K562 (cell line): ENCODE measurements around the gene TNFAIP1. TPM values are rescaled to one million over a fixed set of nuclear protein-coding genes. Genes with fewer than 3 reads are reported as not detected.

Experiments used
- ATAC-seq: fragments of 200-7000 bp; cut with Tn5 transposase; 3 replicates; pipeline ENCODE4 v1.9.1; 2020; ENCODE audit warnings: moderate library complexity
- BruUV-seq: library from RNA; stranded (reverse); fragments of 400-500 nt; replicated peaks from 2 replicates; lab custom pipeline; 2021; lab: Mats Ljungman, UMichigan
- CTCF ChIA-PET: fragments of 300-600 bp; formaldehyde crosslinking; extraction: SDS; loops from one replicate; lab custom pipeline; 2021; ENCODE audit warnings: low intra/inter-chr PET ratio; lab: Yijun Ruan, JAX
- POLR2A ChIA-PET: fragments of 300-600, 350-650 bp; sonication (Branson Sonifier 250); formaldehyde crosslinking; extraction: SDS; loops from one replicate; lab custom pipeline; 2021; ENCODE audit warnings: antibody characterized with exemption, inconsistent platforms; lab: Yijun Ruan, JAX
- DNase-seq, 4 experiments: peaks; one replicate each; pipeline versions ENCODE4 v3.0.0 to v3.0.0-alpha.2; 2011 to 2018; ENCODE audit warnings: low spot score in 3 of 4, mixed read lengths in 3 of 4; ENCODE audit errors: extremely low read depth in 1 of 4
- FAIRE-seq: peaks from 2 replicates; lab custom pipeline; 2011; peaks lifted over from hg19 to GRCh38; lab: Jason Lieb, UNC
- H2AFZ ChIP-seq: 2 replicates; pipeline ENCODE4 v1.6.0; 2011; ENCODE audit warnings: low read depth, low read length, control low read depth, inconsistent platforms
- H3K27ac ChIP-seq: fragments of 200-600 bp; 3 replicates; pipeline ENCODE4 v1.8.0; 2011; ENCODE audit warnings: low read depth, mild to moderate bottlenecking, control low read depth, inconsistent platforms, low read length, moderate library complexity, mixed read lengths; ENCODE audit errors: extremely low read depth
- H3K27me3 ChIP-seq, 2 experiments: fragments of 300-600 bp in 1 of 2; 2 replicates in 1 of 2; 3 replicates in 1 of 2; pipeline versions ENCODE4 v1.6.0 to v1.8.0; 2011; ENCODE audit warnings: inconsistent platforms in 2 of 2, low read length in 2 of 2, mild to moderate bottlenecking in 1 of 2, mixed read lengths in 1 of 2, moderate library complexity in 1 of 2; ENCODE audit not compliant: control insufficient read depth in 2 of 2, insufficient read depth in 2 of 2
- H3K36me3 ChIP-seq: fragments of 300-600 bp; 3 replicates; pipeline ENCODE4 v1.8.0; 2011; ENCODE audit warnings: mild to moderate bottlenecking, low read length, inconsistent platforms; ENCODE audit not compliant: control insufficient read depth, insufficient read depth
- H3K4me1 ChIP-seq, 2 experiments: fragments of 200-600 bp in 1 of 2; replicated peaks in 1 of 2; 2 replicates in 1 of 2; 3 replicates in 1 of 2; pipeline versions ENCODE4 v1.5.1 to v1.8.0; 2011; ENCODE audit warnings: inconsistent platforms in 2 of 2, low read length in 2 of 2, mild to moderate bottlenecking in 1 of 2, mixed read lengths in 1 of 2, moderate library complexity in 1 of 2; ENCODE audit not compliant: control insufficient read depth in 2 of 2, insufficient read depth in 2 of 2
- H3K4me2 ChIP-seq: 2 replicates; pipeline ENCODE4 v1.6.1; 2011; ENCODE audit warnings: low read length, control low read depth, inconsistent platforms, mixed read lengths; ENCODE audit not compliant: insufficient read depth
- H3K4me3 ChIP-seq: fragments of 200-600 bp; sonication (generic), shearing (Covaris generic); 2 replicates; pipeline ENCODE4 v1.5.1; 2016; ENCODE audit warnings: control low read depth, inconsistent platforms
- H3K79me2 ChIP-seq: fragments of 200-600 bp; 3 replicates; pipeline ENCODE4 v1.8.0; 2011; ENCODE audit warnings: low read length, inconsistent platforms; ENCODE audit not compliant: control insufficient read depth, insufficient read depth
- H3K9ac ChIP-seq, 2 experiments: 2 replicates each; pipeline versions ENCODE4 v1.6.0 to v1.6.1; 2011; ENCODE audit warnings: low read depth in 2 of 2, low read length in 2 of 2, control low read depth in 1 of 2, inconsistent platforms in 1 of 2, mild to moderate bottlenecking in 1 of 2, mixed read lengths in 1 of 2; ENCODE audit not compliant: insufficient read depth in 1 of 2
- H3K9me1 ChIP-seq: one replicate; pipeline ENCODE4 v1.6.0; 2011; ENCODE audit warnings: inconsistent platforms, mild to moderate bottlenecking, low read length, moderate library complexity; ENCODE audit not compliant: control insufficient read depth, insufficient read depth
- H3K9me3 ChIP-seq: replicated peaks from 2 replicates; pipeline ENCODE4 v1.5.1; 2011; ENCODE audit warnings: low read depth, low read length, inconsistent platforms; ENCODE audit not compliant: control insufficient read depth, insufficient read depth
- H4K20me1 ChIP-seq: replicated peaks from 2 replicates; pipeline ENCODE4 v1.6.1; 2011; ENCODE audit warnings: low read length, inconsistent platforms, mixed read lengths; ENCODE audit not compliant: control insufficient read depth, insufficient read depth
- CBFA2T3 ChIP-seq: fragments of 450-650 bp; IDR thresholded peaks from 2 replicates; pipeline ENCODE4 v1.6.1; 2017
- E2F4 ChIP-seq: sonication (generic); formaldehyde crosslinking; IDR thresholded peaks from 2 replicates; pipeline ENCODE4 v1.8.0; 2022; ENCODE audit warnings: mild to moderate bottlenecking, low read depth, missing genetic modification reagents
- JUNB ChIP-seq: fragments of 450-650 bp; formaldehyde crosslinking; conservative IDR thresholded peaks from 2 replicates; pipeline ENCODE4 v1.4.0; 2020; ENCODE audit warnings: mild to moderate bottlenecking
- PATZ1 ChIP-seq: fragments of 250-450 bp; sonication (Bioruptor Pico); IDR thresholded peaks from 2 replicates; pipeline ENCODE4 v1.5.0; 2020; ENCODE audit warnings: mild to moderate bottlenecking, borderline replicate concordance
- RBFOX2 ChIP-seq: fragments of 200-400 bp; formaldehyde crosslinking; IDR thresholded peaks from 2 replicates; pipeline ENCODE4 v1.6.1; 2017; ENCODE audit warnings: low read depth, mild to moderate bottlenecking, low read length, moderate library complexity
- SMAD4 ChIP-seq: fragments of 250-450 bp; sonication (Bioruptor Pico); conservative IDR thresholded peaks from 2 replicates; pipeline ENCODE4 v1.8.0; 2021; ENCODE audit warnings: inconsistent platforms, mild to moderate bottlenecking, moderate library complexity
- SMARCA4 ChIP-seq: fragments of 450-650 bp; IDR thresholded peaks from 2 replicates; pipeline ENCODE4 v1.6.1; 2016
- ZBTB2 ChIP-seq: fragments of 450-650 bp; IDR thresholded peaks from 2 replicates; pipeline ENCODE4 v1.6.1; 2016; ENCODE audit warnings: antibody characterized with exemption
- ZNF609 ChIP-seq: sonication (generic); formaldehyde crosslinking; IDR thresholded peaks from 2 replicates; pipeline ENCODE4 v1.8.1; 2023; ENCODE audit warnings: missing genetic modification reagents, mild to moderate bottlenecking, borderline replicate concordance
- WGBS: fragments of 100-300 bp; shearing (Covaris generic); methylation state at CpG from one replicate; pipeline ENCODE4 v1.1.6; 2016; ENCODE audit warnings: low coverage, mixed read lengths; ENCODE audit not compliant: insufficient coverage; ENCODE audit errors: missing lambda C conversion rate; 5-methylcytosine and 5-hydroxymethylcytosine counted together
- in situ Hi-C: fragments of 300-500 bp; cut with MboI; formaldehyde crosslinking; loops from 4 replicates; pipeline ENCODE4 v1.15.0; 2018; ENCODE audit warnings: inconsistent platforms, mixed read lengths
- intact Hi-C: fragments of 100-400 bp; cut with micrococcal nuclease; formaldehyde crosslinking; loops from 2 replicates; pipeline ENCODE4 v1.14.2; 2022
- polyA plus RNA-seq, 8 experiments: library from polyadenylated mRNA; depleted of rRNA in 4 of 8; stranded (reverse) in 5 of 8; unstranded in 3 of 8; fragments of >200 nt; fragmentation: Nextera tagmentation in 2 of 8; fragmentation: Illumina TruSeq in 1 of 8; extraction: Ambion mirVana in 2 of 8; extraction: Trizol in 1 of 8; gene quantifications; 2 replicates each; pipeline versions ENCODE4 v1.2.1 to v1.2.3, GENCODE V29; 2011 to 2014; ENCODE audit warnings: inconsistent platforms in 1 of 8, missing spikeins in 1 of 8
- total RNA-seq, 7 experiments: library from RNA; depleted of rRNA in 6 of 7; stranded (reverse); fragments of >200 nt in 6 of 7; fragmentation: Illumina TruSeq in 2 of 7; extraction: Trizol in 2 of 7; gene quantifications; 2 replicates each; pipeline versions ENCODE4 v1.2.1 to v1.2.3, GENCODE V29; 2011 to 2021; ENCODE audit warnings: low replicate concordance in 1 of 7

Gene TNFAIP1
- total and polyA plus RNA-seq, 9 of the 15 experiments (the other 6 are each of a cell fraction or from before 2014, with no cell fraction given) = 2.1 to 20.1 (median 8.2) TPM

GRCh38 chr17:28342313-28342712 lies 6.8 kb downstream of the TNFAIP1 start:
- Histone ChIP-seq H3K4me2 (no peak overlapping the region), H2AFZ (no peak overlapping the region), H3K9me1 (peaks cover 2% of the 10 kb centered on the region), H3K9ac (peak overlapping the region in 1 of 2 experiments; percentile 4; a peak in 1 of 4 replicates), H3K27ac (no peak overlapping the region), H4K20me1 (no peaks in the 10 kb centered on the region; the same call in none of the 2 replicates), H3K36me3 (peaks cover 71% of the 10 kb centered on the region), H3K4me3 (no peak overlapping the region), H3K9me3 (no peaks in the 10 kb centered on the region), H3K79me2 (peaks cover 4% of the 10 kb centered on the region; the same call in 1 of the 3 replicates), H3K27me3 (no peaks in the 10 kb centered on the region), H3K4me1 (peaks cover 0 to 6% of the 10 kb centered on the region in 2 experiments; a peak in 2 of 5 replicates)
- BruUV-seq = no TSS peak
- in situ Hi-C loops (no loop called here), intact Hi-C loops (no loop called here)
- 89% methylated on average over 14 of the region's 14 CpGs for WGBS
- no peak for DNase-seq
- FAIRE-seq = no peak
- ChIA-PET POLR2A (interaction anchor here (1.5 kb wide), 1 partner anchor 19 kb away, joined by 3 read pairs; no protein-coding TSS in a partner anchor), CTCF (no interaction called here)
- no peak for ATAC-seq
- TF ChIP-seq PATZ1 (no peak), JUNB (CRISPR knock-in tag) (no peak), ZBTB2 (no peak), CBFA2T3 (no peak), ZNF609 (CRISPR knock-in tag) (no peak), RBFOX2 (0 out of 2 replicates have a peak, but pooled peaks have one; percentile 25), E2F4 (no peak), SMARCA4 (no peak), SMAD4 (CRISPR knock-in tag) (no peak)
